ENCODE measurements around the gene YDJC. TPM values are rescaled to one million over a fixed set of nuclear protein-coding genes. Genes with fewer than 3 reads are reported as not detected.
A peak's percentile ranks its signal among the peaks of the same experiment; 100 is the strongest.

The YDJC gene
- total and polyA plus RNA-seq, 9 of the 15 experiments (the other 6 are each of a cell fraction or from before 2014, with no cell fraction given), result 13.5 to 871 (median 164) TPM

DNA sequence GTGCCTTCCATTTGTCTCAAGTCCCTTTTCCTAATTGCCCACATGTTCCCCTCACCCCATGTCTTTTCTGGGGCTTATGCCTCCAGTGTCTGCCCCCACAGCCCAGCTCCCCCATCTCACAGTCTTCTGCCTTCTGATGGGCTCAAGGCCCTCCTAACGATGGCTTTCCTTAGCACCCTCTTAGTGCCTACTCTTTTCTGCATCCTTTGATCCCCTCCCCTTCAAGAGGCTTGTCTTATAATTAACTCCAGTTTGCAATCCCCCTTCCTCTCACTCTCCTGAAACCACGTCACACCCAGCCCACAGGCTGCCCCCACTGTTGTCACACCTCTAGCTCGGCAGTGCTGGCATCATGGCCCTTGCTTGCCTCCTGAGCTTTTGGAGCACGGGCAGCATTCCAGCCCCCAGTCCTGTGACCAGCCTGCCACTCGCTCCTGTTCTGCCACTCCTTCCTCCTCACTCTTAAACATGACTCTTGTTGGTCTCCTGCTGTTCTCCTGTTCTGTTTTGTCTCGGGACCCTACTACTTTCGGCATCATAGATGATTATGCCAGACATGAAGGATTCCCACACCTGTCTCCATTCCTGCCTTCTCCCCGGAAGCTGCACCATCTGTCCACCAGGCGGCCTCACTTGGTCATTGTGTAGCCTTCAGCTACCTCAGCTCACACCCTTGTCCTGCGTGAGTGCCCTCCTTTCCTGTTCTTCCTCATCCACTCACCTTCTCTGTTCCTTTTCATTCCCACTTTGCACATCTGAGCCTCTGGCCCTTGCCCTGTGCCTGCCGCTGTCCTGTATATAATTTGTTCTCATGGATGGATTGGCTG lies 36.2 kb downstream of the YDJC start (continued):
- no peak for TF ChIP-seq ZNF518B (CRISPR knock-in tag; IDR thresholded peaks at IDR 0.05)
- no peak for TF ChIP-seq ZNF79 (CRISPR knock-in tag; IDR thresholded peaks at IDR 0.05; ENCODE audit: low read depth)
- no peak for TF ChIP-seq ZNF551 (CRISPR knock-in tag; IDR thresholded peaks at IDR 0.05)
- TF ChIP-seq, protein P1, sequence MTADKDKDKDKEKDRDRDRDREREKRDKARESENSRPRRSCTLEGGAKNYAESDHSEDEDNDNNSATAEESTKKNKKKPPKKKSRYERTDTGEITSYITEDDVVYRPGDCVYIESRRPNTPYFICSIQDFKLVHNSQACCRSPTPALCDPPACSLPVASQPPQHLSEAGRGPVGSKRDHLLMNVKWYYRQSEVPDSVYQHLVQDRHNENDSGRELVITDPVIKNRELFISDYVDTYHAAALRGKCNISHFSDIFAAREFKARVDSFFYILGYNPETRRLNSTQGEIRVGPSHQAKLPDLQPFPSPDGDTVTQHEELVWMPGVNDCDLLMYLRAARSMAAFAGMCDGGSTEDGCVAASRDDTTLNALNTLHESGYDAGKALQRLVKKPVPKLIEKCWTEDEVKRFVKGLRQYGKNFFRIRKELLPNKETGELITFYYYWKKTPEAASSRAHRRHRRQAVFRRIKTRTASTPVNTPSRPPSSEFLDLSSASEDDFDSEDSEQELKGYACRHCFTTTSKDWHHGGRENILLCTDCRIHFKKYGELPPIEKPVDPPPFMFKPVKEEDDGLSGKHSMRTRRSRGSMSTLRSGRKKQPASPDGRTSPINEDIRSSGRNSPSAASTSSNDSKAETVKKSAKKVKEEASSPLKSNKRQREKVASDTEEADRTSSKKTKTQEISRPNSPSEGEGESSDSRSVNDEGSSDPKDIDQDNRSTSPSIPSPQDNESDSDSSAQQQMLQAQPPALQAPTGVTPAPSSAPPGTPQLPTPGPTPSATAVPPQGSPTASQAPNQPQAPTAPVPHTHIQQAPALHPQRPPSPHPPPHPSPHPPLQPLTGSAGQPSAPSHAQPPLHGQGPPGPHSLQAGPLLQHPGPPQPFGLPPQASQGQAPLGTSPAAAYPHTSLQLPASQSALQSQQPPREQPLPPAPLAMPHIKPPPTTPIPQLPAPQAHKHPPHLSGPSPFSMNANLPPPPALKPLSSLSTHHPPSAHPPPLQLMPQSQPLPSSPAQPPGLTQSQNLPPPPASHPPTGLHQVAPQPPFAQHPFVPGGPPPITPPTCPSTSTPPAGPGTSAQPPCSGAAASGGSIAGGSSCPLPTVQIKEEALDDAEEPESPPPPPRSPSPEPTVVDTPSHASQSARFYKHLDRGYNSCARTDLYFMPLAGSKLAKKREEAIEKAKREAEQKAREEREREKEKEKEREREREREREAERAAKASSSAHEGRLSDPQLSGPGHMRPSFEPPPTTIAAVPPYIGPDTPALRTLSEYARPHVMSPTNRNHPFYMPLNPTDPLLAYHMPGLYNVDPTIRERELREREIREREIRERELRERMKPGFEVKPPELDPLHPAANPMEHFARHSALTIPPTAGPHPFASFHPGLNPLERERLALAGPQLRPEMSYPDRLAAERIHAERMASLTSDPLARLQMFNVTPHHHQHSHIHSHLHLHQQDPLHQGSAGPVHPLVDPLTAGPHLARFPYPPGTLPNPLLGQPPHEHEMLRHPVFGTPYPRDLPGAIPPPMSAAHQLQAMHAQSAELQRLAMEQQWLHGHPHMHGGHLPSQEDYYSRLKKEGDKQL (CRISPR knock-in tag; IDR thresholded peaks at IDR 0.05; ENCODE audit: borderline replicate concordance), result no peak
- no peak for TF ChIP-seq TAL1 (IDR thresholded peaks at IDR 0.05)
- no peak for TF ChIP-seq ZNF280A (IDR thresholded peaks at IDR 0.05; ENCODE audit: low read depth, partially characterized antibody)
- no peak for TF ChIP-seq ZNF140 (CRISPR knock-in tag; IDR thresholded peaks at IDR 0.05)
- no peak for TF ChIP-seq NELFE (IDR thresholded peaks at IDR 0.05; ENCODE audit: insufficient read depth, insufficient read length)
- no peak for TF ChIP-seq SMARCB1 (IDR thresholded peaks at IDR 0.05; ENCODE audit: insufficient read length, low read depth)
- no peak for TF ChIP-seq E2F6 (IDR thresholded peaks at IDR 0.05; ENCODE audit: borderline replicate concordance in 1 of 2, extremely low read depth in 1 of 2, insufficient read depth in 1 of 2, insufficient read length in 1 of 2, low read depth in 1 of 2, low read length in 1 of 2, poor library complexity in 1 of 2, severe bottlenecking in 1 of 2)
- TF ChIP-seq FOXK1 (CRISPR knock-in tag; IDR thresholded peaks at IDR 0.05; ENCODE audit: borderline replicate concordance), result no peak
- no peak for TF ChIP-seq ESRRB (CRISPR knock-in tag; IDR thresholded peaks at IDR 0.05; ENCODE audit: borderline replicate concordance)
- TF ChIP-seq FOXK2 (conservative IDR thresholded peaks at IDR 0.05 in 1 of 2, IDR thresholded peaks at IDR 0.05 in 1 of 2; ENCODE audit: low read depth in 2 of 2), result no peak
- TF ChIP-seq ZFP36 (IDR thresholded peaks at IDR 0.05; ENCODE audit: low read depth, low read length, partially characterized antibody), result peak; percentile 52

Data from K562 (cell line).